CMK (cell line): ENCODE data around the gene CHCHD3.

ENCODE experiments used
- DNase-seq: peaks from one replicate; pipeline ENCODE4 v3.0.0-alpha.2; 2010; ENCODE audit warnings: low read depth

CHCHD3 gene

DNA sequence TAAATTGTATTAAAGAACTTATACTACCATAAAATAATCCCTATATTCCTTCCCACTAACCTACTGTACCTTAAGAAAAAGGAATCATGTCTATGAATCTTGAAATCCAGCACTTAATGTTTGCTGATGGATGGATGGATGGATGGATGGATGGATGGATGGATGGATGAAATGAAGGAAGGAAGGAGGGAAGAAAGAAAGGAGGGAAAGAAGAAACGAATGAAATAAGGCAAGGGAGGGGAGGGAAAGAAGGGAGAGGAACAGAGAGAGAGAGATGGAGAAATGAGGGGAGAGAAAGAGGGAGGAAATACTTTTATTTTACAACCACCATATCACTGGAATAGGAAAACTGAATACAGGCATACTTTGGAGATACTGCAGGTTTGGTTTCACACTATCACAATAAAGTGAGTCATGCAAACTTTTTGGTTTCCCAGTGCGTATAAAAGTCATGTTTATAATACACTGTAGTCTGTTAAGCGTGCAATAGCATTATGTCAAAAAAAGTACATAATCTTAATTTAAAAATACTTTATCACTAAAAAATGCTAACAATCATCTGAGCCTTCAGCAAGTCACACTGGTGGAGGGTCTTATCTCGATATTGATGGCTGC is 219.8 kb downstream of the CHCHD3 start:
- no peak for DNase-seq

DNA sequence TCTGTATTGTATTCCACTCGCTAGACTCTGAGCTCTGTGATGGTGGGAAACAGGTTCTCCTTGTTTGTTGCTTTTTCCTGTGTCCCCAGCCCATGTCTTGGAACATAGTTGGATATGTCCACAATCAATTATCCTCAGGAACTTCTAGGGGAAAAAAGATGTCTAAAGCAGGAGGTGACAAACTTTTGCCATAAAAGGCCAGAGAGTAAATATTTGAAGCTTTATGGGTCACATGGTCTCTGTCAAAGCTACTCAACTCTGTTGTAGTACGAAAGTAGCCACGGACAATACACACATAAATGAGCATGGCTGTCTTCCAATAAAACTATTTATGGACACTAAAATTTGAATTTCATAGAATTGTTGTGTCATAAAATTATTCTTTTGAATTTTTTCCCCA is 220.5 kb downstream of the CHCHD3 start:
- no peak for DNase-seq

DNA sequence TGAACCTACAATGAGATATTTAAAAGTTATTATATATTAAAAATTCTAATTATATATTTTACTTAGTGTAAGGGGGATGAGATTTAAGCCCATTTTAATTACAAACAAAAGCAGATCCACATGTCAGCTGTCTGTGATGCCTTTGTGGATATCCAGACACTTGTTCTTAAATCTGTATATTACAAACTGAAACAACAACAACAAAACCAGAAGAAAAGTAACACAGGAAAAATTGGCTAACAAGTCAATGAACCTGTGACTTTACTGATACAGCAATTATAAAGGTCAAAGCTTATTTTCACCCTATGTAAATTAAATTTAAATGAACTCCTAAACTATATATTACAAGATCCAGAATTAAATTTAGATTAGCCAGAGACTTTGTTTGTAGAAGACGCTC is 222.7 kb downstream of the CHCHD3 start:
- no peak for DNase-seq

DNA sequence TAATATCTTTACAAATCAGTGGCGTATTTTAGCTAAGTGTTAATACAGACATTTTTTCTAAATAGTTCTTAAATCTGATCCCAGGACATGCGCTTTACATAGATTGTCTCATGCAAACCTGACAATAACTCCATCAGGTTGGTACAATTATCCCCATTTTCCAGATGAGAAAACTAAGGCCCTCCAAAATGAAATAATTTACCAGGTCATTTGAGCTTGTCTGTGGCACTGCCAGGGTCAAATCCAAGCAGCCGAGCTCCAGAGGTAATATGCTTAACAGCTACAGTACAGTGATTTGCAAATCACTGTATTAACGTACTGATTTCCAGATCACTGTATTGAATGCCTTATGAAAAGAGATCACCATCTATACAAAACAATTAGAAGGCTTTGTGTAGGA is 223.1 kb downstream of the CHCHD3 start:
- DNase-seq = no peak

DNA sequence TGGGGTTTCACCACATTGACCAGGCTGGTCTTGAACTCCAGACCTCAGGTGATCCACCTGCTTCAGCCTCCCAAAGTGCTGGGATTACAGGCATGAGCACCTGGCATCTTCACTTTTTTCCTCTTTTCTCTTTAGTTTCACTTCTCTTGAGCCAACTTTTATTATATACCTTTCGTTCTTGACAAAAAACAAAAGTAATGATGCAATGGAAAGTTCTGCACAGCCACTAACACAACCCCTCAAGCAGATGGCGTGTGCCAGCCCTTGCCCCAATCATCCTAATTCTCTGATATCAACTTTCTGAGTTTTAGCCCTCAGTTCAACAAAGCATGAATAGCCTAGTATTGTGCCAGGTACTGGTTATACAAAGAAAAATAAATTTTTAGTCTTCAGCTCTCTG is 223.6 kb downstream of the CHCHD3 start:
- no peak for DNase-seq

DNA sequence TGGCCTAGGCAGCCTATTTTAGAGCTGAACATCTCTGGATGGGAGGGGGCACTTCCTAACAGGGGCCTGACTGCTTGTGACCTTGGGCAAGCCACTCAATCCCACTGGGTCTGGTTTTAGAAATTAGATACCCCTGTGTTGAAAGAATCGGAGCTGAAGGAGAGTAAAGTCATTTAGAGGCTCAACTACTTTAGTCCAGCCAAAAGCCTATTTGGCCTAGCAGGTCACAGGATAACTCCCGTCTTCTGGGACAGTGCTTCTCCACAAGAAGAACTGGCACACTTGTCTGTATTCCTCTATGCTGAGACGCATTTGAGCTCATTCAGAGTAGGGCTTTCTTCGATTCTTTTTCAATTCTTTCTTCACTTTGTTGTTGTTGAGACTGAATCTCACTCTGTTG is 224.2 kb downstream of the CHCHD3 start:
- no peak for DNase-seq

DNA sequence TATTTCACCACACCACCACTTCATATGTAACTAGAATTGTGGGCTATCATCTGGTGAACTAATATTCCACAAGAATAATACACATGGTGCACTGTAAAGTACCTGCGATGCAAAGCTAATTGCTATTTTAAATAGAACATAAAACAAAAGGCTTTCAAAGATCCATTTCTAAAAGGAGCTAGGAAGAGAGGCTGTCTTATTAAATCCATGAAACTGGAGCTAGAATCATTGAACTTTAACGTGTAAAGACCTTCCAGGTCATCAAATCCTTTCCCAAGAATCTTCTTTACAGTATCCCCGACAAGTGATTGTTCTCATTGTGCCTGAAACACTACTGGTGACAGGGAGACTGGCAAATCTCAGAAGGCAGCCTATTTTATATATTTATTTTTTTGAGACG is 224.9 kb downstream of the CHCHD3 start:
- no peak for DNase-seq

DNA sequence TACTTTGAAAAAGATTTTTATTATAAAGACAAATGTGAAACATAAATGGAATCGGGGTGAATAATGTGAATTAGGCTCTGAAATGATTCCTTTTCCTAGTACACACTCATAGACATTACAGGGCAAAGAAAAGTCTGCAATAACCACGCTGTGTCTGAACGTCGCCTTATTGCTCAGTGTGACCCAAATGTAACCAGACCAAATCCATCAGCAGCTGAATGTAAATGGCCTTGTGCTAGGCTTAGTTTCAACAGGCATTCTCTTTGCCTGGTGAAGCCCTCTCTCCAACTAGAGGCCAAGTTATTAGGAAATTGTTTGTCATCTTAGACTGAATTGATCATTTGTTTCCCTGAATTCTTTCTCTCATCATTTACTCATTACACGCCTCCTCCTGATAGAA is 225.5 kb downstream of the CHCHD3 start:
- DNase-seq = no peak

DNA sequence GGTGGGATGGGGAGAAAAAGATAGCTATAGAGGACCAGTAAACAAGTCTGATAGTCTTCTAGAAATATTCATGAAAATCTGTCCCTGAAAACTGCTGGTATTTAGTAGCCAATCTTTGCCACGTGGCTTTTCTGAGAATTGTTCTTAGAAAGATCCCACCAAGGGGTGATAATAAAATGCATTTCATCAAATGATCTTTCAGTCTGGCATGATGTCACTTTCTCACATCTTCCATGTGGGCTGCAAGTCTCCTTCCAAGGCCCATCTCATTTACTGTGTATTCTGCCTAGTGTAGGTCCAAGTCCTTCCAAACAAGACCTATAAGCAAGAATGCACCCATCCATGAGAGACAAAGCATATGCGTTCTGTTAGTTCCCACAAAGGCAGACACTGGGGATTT is 226.0 kb downstream of the CHCHD3 start:
- DNase-seq = no peak

DNA sequence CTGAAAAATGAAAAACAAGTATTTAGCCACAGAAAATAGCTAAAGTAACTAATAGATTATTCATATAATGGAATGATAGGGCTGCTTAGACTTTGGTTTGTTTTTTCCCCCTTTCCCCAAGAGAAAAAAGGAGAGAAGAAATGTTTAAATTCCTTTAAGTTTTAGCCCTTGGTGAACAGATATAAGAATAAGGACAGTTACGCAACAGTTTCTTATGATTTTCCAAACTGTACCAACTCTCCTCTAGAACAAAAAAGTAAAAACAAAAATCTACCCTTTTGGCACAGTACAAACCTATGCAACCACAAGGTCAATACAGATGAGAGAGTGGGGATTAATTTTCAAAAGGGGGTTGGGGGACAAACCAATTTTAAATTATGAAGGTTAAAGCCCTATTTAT is 227.7 kb downstream of the CHCHD3 start:
- no peak for DNase-seq

DNA sequence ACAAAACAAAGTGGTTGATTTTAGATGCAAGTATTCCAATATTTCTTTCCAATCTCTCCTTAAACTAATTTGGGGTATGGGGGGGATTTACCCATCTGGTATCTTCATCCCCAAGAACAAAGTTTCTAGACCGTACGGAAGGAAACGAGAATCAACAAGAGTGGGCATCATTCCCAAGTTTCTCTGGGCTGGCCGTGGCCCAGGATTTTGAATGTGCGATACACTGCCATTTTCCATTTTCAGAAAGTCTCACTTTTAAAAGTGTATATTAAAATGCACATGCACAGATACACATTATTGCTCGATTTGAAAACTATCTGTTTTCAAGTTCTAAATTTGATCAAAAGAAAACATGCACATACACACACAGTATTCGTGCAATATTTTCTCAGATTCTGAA is 234.5 kb downstream of the CHCHD3 start:
- DNase-seq = no peak

DNA sequence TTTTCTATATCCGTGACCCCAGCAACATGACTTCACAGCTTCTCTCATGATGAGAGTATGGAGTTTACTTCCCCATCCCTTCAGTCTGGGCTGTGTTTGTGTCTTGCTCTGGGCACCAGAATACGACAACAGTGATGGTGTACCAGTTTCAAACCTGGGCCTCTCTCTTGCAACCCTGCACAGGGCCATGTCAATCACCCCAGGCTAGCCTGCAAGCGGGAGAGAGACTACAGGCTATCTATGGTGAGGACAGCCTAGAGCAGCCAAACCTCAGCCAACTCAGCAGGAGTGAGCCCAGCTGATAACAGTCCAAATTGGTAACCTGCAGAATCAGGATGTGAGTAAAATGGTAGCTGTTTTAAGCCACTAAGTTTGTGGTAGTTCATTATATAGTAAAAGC is 235.8 kb downstream of the CHCHD3 start:
- no peak for DNase-seq

DNA sequence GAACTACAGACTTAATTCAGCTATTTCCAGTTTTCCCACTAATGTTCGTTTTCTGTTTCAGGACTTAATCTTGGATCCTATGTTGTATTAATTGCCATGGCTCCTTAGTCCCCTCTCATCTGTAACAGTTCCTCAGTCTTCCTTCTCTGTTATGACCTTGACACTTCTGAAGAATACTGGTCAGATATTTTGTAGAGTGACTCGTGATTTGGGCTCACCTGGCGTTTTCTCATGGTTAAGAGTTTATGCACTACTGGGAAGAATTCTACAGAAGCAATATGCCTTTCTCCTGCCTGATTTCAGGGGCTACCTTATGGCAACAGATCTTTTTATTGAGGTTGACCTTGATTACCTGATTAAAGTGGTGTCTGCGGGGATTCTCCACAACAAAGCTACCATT is 239.4 kb downstream of the CHCHD3 start:
- no peak for DNase-seq

DNA sequence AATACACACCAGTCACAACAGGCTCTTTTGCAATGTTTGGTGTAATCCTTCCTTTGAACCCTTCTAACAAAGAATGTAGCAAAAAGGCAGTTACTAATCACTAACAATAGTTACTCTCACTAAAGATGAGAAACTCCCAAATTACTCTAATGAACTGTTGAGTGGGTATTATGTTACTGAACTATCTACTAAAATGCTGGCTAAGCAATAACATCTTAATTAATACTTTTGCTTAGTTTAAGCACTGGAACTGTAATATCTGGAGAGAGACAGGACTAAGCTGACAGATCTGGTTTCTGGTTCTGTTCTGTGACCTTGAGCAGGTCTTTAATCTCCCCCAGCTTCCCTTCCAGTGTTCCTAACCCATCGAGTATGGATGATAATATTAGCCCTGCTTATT is 241.7 kb downstream of the CHCHD3 start:
- DNase-seq = no peak

DNA sequence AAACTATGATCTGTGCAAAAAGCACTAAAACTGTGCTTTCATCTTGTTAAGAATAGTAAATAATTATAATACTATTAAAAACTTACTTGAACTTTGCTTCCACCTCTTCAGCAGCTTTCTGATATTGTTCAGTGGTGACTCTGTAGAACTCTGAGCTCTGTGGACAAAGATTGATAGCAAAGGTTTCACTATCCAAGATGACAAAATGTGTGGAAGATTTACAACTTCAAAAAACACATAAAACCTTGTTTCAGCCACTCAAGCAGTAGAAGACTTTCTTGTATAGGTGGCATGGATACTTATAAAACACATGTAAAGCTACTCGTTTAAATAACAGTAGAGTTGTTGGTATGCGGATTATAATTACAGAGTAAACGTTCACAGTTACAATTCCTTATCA is 243.6 kb downstream of the CHCHD3 start:
- DNase-seq = no peak

DNA sequence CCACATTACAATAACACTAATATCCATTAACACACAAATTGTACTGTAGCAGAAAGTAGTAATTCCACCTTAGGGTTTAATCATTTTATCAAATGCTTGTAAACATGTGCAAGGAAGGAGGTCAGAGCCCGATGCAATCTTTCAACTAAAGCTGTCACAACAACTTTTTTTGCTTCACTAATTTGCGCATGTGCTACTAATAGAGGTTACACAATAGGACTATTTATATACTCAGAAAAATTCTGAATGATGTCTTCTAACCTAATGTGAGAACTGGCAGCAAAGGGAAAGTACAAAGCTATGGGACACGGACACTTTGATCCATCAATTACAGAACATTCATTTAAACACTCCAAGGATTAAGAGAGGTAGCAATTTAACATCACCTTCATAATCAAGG is 244.4 kb downstream of the CHCHD3 start:
- no peak for DNase-seq

DNA sequence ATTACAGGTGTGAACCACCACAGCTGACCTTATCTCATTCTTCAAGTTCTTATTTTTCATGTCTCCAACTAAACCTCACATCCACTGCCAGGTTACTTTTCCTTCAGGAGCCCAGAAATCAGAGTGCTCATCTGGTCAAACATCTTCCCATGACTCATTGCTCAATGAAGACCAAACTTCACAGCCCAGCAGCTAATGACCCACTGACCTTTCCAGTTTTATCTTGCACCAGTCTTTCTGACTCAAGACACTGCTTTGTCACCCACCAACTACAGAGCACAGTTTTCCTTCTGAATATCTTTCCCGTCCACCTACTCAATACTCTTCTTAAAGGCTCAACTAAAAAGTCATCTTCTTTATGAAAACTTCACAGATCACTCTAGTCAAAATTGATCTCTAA is 245.1 kb downstream of the CHCHD3 start:
- no peak for DNase-seq

DNA sequence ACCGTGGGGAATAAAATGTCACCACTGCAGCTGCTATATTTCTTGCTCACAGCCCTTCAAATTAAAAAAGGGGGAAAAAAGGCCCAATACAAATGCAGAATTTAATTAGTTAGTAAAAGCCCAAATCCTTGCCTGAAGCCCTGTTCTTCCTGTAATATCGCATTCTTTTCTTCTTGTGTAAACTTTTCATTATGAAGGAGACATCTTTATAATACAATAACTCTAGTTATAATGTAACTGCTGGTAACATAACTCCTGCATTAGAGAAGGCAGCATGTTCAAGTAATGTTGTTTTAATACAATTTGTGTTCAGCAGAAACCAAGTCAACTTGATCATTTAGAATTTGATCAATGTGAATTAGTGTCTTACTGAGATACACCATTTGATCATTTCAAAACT is 250.9 kb downstream of the CHCHD3 start:
- no peak for DNase-seq

DNA sequence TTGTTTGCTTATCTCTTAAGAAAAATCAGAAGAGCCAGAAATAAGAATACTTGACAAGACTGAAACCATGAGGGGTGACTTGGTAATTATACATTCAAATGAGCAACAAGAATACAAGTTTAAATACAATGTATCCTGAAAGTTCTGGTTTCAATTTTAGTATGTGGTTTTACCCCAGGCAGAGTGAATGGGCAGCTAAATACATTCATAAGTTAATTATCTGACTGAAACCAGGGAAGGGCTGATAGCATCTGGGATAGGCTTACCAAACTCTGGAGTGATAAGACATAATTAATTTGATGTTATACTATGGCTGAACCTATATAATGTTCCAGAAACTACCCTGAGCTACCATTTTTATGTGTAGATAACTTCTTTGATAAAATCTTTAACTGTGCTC is 253.4 kb downstream of the CHCHD3 start:
- no peak for DNase-seq

DNA sequence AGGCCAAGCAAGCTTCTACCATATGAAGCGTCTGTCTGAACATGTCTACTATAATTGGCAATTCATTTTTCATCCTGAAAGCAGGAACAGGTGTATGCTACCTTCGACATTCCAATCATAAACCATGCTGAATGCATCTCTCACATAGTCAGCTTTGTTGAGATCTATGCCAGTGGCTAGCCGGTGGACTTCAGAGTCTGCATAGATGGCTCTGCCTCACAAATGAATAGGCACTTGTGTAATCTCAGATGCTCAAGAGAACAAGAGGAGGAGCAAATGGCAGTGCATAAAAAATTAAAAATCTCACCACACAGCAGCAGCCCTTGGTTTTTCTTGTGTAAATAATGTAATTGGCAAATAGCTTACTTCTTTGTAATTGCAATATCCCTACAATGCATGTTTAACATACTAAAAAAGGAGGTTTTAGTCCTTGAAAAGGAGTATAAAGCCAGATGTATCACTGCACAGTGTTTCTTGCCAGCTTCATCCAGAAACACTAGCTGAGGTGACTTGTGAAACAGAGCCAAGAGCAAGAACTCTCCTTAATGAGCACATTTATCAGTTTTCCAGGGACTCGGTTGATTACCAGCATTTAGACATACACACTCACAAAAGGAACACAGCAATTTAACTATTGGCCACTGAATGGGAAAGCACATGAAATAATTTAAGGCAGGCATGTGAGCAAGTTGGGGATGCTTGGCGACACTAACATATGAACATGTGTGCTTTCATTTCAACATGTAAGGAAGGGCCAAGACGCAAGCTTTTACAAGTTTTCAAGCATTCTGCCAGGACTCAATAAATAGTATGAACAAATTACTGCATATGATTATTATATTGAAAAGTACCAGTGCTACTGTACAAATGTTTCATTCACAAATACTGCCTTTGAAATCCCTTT is 255.7 kb downstream of the CHCHD3 start:
- DNase-seq = no peak

DNA sequence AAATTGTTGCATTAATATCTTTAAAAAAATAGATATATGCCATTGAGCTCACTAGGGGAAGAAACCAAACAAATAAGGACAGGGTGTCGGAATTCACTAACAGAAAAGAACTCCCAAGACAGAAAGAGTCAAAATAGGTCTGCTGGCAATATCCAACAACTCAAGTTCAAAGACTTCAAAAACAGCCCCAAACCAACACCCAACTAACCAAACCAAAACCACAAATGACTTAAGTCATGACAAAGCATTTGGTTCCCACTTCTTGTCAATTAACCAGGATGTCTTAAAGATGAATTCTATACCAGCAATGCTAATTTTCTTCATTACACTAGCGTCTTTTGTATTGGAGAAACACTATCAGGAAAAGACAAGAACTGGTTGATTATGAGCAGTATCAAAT is 256.7 kb downstream of the CHCHD3 start:
- DNase-seq = no peak

DNA sequence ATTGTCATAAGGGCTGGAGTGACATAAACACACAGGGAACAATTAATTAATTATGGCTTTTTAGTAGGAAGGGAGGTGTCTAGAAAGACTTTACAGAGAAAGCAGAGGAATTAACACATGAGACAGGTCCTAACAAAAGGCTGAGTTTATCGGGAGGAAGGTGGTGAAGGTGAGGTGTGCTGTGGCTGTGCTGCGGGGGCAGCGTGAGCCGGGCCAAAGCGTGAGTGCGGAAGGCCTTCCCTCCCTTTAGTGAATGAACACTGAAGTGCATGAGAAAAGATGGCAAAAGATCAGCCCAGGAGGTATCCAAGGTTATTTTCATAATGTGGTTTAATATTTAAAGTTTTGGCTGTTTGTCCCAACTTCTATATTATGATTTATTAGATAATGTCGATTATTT is 262.2 kb downstream of the CHCHD3 start:
- no peak for DNase-seq

DNA sequence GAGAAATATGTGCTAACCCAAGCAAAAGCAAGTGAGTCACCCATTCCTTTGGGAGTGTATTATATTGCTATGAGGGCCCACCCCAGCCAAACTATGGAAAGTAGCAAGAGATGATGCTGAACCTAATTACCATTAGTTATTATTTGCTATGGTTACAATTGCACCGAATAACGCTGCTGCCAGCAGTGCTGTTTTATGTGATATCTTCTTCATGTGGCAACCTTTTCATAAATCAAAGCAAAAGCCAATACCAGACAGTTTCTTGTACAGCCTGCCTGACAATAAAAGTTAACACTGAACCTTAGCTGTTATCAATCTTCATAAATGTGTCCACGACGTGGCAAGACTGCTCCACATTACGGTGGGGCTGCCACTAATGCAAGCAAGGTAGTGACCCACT is 263.9 kb downstream of the CHCHD3 start:
- DNase-seq = no peak
